ENCODE data around the gene FMN1.

FMN1 gene

DNA sequence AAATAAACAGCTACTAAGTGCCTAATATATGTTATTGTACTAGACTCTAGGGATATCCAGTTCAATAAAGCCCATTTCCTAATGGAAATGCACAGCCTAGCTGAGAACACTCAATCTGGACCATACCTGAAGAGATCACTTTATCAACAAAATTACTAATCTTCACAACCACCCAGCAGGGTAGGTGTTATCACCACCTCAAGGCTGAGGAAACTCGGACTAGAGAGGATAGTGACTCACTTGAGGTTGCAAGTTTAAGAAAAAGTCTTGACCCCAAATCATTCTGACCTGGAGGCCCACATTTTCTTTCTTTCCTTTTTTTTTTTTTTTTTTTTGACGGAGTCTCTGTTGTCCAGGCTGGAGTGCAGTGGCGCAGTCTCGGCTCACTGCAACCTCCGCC lies 3.1 kb upstream of the FMN1 start:
- DNase-seq, result no peak

DNA sequence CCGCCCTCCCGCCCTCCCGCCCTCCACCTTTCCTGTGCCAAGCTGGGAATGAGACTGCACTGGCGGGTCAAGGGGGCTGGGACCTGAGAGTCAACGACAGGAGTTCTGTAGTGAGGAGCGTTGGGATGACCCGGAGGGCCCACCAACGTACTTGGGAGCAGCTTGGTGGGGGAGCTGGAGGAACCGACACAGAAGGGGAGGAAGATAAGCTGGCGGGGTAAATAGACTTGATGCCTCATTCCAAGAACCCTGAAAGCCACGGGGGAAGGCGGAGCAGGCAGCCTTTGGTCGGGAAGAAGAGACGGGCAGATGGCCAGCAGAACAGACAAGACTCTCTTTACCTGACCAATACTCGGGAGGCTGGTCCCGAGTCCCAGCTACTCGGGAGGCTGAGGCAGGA lies 277 bp downstream of the FMN1 start:
- peak; percentile 71 for DNase-seq

DNA sequence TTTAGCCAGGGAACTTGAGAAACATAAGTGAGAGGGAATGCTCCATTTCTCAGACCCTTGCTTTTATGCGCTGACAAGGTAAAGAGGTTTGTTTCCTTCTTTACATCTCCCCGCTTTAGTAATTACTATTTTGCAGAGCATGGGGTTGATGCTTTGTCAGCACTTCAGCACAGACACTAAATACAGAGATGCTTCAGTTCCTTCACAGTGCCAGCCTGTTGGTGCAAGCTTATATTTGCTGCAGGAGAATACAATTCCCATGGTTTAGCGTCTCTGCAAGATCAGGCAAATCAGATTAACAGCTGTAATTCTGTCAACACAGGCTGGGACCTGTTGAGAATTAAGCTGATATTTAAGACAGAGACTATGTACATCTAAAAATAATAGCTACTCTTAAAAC lies 2.9 kb downstream of the FMN1 start:
- peak; percentile 93 for DNase-seq

DNA sequence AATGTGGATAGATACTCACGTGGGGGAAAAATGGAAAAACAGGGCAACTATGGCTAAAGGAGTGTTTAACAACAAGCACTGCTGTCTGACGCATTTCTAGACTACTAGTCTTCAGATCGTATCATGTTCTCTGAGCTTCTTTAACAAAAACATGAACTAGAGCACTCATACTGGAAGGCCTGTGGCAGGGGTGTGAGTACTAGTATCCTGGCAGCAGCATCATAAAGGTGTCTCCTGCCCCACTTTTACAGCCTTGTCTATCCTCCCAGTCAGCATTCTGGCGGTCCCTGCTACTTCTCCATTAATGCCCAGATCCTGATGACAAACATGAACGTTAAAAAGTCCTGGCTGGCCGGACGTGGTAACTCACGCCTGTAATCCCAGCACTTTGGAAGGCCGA lies 4.0 kb downstream of the FMN1 start:
- no peak for DNase-seq

DNA sequence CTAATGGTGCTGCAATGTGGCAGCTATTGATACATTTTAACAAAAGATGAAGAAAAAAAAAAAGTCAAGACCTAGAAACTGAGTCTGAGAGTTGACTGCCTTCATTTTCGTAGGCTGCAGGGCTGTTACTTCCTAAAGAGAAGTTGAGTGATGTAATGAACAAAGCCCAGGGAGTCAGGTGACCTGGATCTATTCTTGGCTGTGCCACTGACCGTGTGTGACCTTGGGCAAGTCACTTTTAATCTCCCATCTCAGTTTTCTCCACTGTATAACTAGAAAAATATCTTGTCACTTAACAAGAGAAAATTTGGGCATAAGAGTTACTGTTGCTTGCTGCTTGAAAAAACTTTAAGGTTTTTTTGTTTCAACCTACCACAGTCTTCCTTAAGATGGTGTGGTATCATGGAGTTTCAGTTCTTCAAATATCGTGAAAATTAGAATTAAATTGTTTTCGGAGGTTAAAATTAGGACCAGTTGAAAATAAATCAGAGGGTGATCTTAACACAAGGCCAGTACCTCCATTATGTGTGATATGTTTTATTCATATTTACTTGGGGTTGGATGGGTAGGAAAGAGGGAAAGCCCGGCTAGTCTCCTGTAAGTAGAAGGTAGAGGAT lies 5.8 kb downstream of the FMN1 start:
- peak; percentile 6 for DNase-seq

DNA sequence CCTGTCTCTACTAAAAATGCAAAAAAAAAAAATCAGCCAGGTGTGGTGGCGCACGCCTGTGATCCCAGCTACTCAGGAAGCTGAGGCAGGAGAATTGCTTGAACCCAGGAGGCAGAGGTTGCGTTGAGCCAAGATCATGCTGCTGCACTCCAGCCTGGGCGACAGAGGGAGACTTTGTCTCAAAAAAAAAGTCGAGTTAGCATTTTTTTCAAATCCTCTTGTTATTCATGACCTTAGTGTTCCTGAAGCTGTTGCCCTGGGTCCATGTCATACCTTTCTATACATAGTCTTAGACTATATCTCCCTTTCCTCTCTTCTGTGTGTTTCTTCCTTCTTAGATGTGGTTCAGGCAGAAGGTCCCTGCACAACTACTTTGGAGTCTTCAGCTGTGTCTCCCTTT lies 6.4 kb downstream of the FMN1 start:
- DNase-seq, result no peak

DNA sequence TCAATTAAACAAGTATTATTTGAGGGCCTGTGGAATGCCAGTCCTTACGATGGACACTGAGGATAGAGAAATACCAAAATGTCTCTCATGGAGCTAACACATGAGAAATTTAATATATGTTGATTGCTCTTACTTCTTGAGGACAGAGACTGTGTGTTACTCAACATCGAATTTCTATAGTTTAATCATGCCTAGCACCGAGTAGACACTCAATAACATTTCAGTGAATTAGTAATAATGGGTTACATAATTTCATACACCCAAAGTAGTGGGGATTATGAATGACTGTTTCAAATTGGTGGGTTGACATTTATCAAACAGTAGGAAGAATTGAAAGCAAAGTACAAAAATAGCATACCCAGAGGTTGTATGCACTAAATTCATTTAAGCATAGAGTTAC lies 11.2 kb downstream of the FMN1 start:
- no peak for DNase-seq

DNA sequence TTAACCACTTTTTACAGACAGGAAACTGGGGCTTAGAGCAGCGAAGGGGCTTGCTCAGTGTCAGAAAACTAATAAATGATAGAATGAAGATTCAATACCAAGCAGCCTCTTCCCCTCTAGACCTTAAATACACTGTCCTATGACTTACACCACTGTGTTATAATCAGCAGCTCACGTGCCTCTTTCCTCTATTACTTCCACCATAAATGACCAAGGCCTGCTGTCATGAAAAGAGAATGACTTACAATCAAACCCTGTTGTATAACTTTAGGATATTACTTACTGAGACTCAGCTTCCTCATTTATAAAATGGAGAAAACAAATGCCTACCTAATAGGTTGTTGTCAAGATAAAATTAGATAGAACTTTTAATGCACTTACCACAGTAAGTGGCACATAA lies 11.6 kb downstream of the FMN1 start:
- no peak for DNase-seq

DNA sequence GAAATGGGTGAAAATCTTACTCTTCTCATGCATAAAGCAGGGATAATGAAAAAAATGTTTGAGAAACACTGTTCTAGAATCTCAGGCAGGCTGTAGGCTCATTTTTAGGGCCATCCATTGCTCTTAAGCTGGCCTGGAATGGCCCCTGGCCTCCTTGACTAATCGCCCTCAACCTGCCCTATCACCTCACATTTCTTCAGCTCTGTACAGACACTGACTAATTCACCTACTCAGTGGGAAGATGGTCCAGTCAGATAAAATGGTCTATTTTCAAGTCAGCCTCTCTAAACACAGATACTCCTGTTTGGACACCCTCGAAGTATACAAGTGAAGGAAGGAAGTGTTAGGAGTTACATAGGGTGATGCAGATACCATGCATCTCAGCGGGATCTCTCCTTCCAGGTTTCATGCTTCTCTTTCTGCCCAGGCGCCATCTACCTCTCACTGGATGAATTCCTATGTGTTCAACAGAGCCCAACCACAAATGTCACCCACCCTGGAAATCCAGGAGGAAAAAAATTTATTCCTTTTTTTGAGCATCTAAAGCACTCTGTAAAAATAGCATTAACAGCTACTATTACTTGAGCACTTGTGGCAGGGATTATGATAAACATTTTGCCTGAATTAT lies 12.1 kb downstream of the FMN1 start:
- peak; percentile 11 for DNase-seq

DNA sequence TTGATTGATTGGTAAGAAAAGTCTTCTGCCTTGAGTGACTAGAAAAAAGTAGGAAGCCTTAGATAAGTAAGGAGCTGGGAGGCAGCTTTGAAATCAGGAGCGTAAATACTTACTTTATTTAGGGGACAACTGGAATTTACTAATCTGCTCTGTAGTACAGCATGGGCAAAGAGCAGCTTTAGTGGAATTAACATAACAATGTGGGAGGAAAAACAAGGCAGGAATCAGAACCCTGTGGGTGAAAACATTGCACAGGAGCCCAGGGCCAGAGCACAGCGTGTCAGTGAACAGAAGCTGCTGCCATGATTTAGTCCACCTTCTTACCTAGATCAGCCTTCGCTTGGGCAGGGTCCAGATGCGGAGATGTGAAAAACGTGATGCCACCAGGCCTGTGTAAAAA lies 14.6 kb downstream of the FMN1 start:
- DNase-seq, result no peak

DNA sequence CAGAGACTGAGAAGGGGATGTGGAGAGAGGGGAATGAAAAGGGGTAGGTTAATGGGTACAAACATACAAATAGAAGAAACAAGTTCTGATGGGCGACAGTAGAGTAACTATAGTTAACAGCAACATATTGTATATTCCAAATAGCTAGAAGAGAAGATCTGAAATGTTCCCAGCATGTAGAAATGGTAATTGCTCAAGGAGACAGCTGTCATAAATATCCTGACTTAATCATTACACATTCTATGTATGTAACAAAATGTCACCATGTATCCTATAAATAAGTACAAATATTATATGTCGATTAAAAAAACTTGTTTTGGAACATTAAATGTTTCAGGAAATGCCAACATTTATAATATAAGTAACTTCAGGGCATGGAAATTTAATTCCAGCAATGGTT lies 23.3 kb downstream of the FMN1 start:
- no peak for DNase-seq

DNA sequence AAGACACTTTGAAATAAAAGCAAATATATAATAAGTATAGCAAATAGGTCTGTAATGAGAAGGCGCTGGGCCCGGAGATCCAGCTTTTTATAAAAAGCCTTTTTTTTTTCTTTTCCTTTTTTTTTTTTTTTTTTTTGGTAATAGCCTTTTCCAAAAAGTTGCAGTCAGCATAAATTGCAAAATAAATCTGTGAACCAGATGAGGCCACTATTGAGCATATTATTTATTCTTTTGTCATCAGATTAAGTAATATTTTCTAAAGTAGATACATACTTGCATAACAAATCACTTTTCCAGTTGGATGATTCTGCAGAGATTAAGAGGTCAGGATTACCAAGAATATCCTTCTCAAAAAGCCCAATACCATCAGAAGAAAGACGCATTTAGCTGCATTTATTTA lies 24.9 kb downstream of the FMN1 start:
- DNase-seq, result no peak

DNA sequence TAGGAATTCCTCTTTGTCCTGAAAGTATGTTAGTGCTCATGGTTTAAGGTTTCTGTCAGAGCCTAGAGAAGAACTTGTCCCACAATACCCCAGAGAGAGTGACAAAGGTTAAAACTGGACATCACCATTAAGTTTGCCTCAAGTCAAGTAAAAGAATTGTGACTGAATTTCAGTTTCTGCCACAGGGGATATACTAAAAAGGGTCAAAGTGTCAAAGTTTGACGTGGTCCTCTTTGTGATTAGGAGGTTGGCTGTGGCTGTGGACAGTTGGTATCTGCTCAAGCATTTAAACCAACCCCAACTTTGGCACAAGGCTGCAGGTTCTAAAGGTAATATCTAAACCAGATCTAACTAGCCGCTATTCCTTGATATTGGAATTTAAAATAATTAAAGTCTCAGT lies 26.1 kb downstream of the FMN1 start:
- DNase-seq, result no peak

DNA sequence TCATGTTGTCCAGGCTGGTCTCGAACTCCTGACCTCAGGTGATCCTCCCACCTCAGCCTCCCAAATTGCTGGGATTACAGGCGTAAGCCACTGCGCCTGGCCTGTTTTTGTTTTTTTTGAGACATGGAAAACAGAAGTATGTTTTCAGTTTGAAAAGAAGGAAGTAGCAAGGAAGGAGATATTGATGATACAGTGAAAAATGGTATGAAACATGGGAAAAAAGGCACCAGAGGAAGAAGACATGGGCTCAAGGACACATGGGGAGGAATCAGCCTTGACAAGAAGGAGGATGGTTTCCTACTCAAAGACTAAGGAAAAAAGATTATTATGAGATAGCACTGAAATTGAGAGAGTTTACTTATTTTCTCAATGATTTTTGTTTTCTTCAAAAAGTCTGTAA lies 30.7 kb downstream of the FMN1 start:
- no peak for DNase-seq

DNA sequence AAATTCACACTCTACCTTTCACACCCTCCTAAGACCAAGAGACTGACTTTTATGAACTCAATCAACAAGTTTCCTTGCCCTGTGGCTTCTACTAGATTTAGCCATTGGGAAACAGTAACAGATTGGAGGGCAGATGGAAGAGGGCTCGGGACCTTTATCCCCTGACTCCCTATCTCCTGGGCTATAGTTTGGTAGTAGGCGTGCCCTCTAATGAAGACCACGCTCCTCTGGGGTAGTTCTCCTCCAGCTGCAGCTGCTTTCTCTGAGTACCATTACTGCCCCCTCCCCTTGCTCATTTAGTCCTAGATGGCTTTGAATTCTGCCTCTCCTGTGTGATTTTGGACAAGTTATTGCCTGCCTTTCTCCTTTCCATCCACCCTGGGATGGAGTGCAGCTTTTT lies 33.3 kb downstream of the FMN1 start:
- DNase-seq, result peak; percentile 87

DNA sequence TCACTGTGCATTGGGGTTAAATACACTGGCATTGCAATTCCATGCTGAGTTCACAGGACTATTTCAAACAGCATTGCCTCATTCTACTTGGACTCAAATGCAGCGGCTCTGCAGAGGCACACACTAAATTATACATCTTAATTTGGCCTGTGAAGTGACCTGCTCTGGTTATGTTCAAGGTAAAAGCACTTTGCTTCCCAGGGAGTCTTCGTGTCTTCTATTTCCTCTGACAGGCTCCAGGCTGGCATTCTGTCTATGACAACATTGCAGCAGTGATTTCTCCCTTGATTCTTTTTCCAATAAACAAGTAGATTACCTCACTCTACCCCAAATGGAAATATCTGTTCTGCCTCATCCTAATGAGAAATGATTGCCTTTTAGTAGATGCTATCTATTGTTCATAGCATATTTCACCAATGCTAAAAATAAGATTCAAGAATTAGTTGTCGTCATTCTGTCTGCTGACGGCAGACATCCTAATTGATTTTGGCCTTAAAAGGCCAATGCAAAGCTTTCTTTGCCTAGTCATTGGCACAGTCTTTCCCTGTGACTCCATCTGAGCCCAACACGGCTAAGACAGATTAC lies 33.8 kb downstream of the FMN1 start:
- DNase-seq, result no peak

DNA sequence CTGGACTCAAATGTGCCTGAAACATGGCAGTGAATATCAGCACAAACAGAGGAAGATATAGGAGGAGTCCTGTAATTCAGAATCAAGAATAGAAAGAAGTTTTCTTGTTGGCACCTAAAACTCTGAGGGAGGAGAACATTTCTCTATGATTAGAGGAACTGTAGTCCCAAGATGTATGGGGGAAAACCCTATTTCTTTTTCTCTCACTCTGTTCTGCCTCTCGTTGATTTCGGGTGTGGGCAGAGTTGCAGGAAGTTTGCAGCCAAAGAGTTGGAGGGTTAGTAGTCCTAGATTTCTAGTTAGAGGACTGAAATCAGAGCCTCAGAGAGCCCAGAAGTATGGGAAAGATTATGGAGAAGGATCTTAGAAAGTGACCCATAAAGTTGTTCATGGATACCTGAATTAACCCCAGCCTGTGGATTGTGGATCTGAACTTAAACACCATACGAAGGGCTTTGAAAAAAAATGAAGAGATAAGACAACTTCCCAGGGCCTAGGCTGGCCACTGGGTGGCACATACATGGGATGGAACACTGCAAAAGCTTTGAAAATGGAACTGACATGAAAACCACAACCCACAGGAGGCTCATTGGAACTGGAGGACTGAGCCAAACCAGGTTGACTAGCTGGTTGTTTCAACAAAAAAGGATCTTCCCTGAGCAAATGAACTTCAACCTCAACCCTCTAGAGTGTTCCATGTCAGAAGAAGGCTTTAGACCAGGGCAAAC lies 34.6 kb downstream of the FMN1 start:
- DNase-seq, result no peak

DNA sequence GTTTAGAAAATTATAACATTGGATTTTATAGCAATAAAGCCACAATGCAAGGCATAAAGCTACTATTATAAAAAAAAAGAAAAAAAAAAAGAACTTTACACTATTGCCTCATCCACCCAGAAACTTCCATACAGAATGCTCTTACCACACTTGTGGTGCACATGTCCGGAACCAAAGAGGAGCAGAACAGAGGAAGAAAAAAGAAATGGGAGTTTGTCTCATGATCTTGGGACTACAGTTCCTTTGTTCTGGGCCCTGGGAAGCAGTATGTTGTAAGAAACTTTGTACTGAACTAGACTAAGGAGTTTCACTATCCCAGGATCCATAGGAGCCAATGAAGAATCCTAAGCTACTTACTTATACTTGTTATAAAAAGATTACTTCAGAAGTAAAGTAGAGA lies 36.1 kb downstream of the FMN1 start:
- peak; percentile 12 for DNase-seq

DNA sequence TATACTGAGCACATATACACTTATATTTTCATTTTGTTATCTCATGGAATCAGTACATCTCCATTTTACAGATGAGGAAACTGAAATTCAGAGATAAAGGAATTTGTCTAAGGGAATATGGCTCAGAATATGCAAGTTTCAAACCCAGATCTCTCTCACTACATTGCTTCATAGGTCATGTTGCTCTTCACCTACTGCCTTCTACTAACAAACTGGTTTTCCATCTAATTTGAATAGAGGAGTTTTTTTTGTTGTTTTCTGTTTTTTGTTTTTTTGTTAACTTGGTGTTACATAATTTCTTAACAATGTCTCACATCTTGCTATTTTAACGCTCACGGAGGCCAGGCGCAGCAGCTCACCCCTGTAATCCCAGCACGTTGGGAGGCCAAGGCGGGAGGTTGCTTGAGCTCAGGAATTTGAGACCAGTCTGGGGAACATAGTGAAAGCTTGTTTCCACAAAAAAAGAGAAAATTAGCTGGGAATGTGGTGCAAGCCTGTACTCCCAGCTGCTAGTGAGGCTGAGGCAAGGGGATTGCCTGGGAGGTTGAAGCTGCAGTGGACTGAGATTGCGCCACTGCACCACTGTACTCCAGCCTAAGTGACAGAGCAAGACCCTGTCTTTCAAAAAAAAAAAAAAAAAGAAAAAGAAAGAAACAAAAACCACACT lies 37.0 kb downstream of the FMN1 start:
- no peak for DNase-seq

DNA sequence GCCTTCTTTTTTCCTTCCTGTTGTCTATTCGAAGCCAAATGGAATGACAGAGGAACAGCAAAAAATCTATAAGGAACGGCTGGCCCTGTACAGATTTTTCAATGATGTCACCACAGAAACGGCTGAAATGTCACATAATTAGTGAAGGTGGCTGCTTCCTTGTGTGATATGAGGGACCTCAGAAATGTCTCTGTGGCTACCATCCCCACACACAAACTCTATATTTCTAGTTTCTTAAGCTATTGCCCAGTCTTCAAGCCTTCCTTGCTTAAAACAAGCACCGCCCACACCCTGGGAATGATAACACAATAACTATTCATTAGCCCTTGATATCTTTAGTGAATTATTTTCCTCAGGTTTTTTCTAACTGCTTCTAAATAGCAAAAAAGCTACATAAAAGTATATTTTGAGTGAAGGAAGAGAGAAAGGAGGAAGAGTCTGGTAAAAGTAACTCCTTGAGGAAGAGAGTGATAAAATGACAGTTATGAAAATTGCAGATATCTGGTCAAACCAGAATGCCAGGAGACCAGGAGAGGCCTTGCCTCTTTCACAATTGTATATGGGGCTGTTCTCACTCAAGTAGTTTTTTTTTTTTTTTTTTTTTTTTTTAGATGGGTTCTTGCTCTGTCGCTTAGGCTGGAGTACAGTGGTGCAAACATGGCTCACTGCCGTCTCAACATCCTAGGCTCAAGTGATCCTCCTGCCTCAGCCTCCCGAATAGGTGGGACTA lies 38.7 kb downstream of the FMN1 start:
- no peak for DNase-seq

DNA sequence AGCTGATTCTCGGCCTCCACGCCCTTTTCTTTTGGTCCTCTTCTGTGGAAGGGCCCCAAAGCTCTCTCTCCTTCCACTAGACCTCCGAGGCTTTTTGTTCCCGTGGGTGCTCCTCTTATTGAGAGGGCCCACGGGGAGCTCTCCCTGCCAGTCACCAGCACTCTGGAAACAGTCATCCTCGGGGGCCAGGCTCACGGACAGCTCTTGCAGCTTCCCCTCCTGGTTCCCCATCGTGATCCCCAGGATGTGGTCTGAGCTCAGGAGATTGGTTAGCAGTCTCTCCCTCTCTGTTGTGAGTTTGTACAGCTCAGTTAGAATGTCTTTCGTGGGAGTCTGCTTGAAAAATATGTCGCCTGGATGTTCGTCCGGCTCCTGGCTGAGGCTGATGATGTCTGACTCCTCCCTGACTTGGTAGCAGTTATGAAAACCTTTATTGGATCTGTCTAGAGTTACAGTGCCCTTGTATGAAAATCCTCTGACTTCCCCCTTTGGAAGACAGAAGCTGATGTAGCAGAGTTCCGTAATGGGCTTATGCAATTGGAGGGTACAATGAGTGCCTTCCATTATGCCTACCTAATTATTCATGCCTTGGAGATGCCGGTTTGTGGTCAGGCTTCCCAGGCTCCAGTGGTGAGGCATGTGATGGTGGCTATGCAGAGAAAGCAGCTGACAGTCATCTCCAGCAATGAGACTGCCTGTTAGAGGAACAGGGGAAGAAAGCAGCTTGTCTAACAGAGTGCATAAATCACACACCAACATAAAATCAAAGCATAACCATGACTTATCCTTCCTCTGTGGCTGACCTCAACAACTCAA lies 40.0 kb downstream of the FMN1 start:
- peak; percentile 48 for DNase-seq

DNA sequence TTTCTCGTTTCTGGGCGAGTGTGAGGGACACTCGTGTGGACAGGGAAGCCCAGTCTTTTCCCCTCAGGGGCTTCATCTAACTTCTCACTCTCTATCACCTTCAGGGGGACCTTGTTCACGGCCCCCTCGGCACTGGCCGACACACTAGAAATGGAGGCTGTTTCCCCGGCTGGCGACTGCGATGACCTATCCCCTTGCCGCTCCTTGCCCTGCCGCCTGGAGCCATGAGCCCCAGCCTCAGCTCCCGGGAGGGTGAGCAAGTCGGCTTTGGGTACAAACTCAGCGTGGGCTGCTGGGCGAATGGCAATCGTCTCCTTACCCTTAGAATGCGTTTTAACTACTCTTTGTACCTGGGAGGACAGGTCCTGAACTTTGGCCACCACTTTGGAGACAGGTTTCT lies 41.0 kb downstream of the FMN1 start:
- no peak for DNase-seq

Measured in NCI-H82 (cell line).